Spleen (tissue), 11 donors: ENCODE results near the gene SLC38A10. TPM values are rescaled to one million over a fixed set of nuclear protein-coding genes. Genes with fewer than 3 reads are reported as not detected.

Experiments used
- DNase-seq: peaks from one replicate; pipeline ENCODE4 v3.0.0-alpha.2; 2020
- H3K27ac ChIP-seq, 8 donors: fragments of 200-600 bp; sonication (generic) in 7 of 8; 1 replicate in 4 of 8; 2 replicates in 4 of 8; pipeline versions ENCODE4 v1.5.0 to v1.8.0; 2016 to 2021; ENCODE audit warnings: inconsistent platforms in 4 of 8, mild to moderate bottlenecking in 4 of 8, moderate library complexity in 1 of 8
- H3K27me3 ChIP-seq, 7 donors: fragments of 200-600 bp; sonication (generic) in 6 of 7; replicated peaks in 1 of 7; 1 replicate in 4 of 7; 2 replicates in 3 of 7; pipeline versions ENCODE4 v1.5.0 to v1.8.0; 2016 to 2021; ENCODE audit warnings: inconsistent platforms in 3 of 7, mild to moderate bottlenecking in 1 of 7
- H3K36me3 ChIP-seq, 6 donors: fragments of 200-600 bp; sonication (generic) in 5 of 6; 1 replicate in 4 of 6; 2 replicates in 2 of 6; pipeline versions ENCODE4 v1.5.0 to v1.8.0; 2016 to 2021; ENCODE audit warnings: inconsistent platforms in 2 of 6
- H3K4me1 ChIP-seq, 6 donors: fragments of 200-600 bp; sonication (generic) in 5 of 6; 1 replicate in 3 of 6; 2 replicates in 3 of 6; pipeline versions ENCODE4 v1.5.0 to v1.8.0; 2016 to 2021; ENCODE audit warnings: inconsistent platforms in 3 of 6
- H3K4me3 ChIP-seq, 8 donors: fragments of 200-600 bp; sonication (generic) in 7 of 8; 1 replicate in 4 of 8; 2 replicates in 4 of 8; pipeline versions ENCODE4 v1.5.0 to v1.8.0; 2016 to 2021; ENCODE audit warnings: inconsistent platforms in 4 of 8, mild to moderate bottlenecking in 4 of 8, moderate library complexity in 2 of 8
- H3K9me3 ChIP-seq, 8 donors: fragments of 200-600 bp; sonication (generic) in 7 of 8; 1 replicate in 4 of 8; 2 replicates in 4 of 8; pipeline versions ENCODE4 v1.5.0 to v1.8.0; 2016 to 2021; ENCODE audit warnings: inconsistent platforms in 4 of 8
- POLR2A ChIP-seq, 3 donors: fragments of 450-650 bp; IDR thresholded peaks; one replicate each; pipeline ENCODE4 v1.5.1; 2017; ENCODE audit warnings: antibody characterized with exemption in 3 of 3, mild to moderate bottlenecking in 1 of 3
- POLR2AphosphoS5 ChIP-seq, 3 donors: sonication (generic); formaldehyde crosslinking; IDR thresholded peaks; one replicate each; pipeline ENCODE4 v1.5.1; 2017; ENCODE audit warnings: antibody characterized with exemption in 3 of 3
- WGBS, 5 donors: extraction: QIAGEN DNeasy Blood & Tissue Kit in 3 of 5; methylation state at CpG; one replicate each; pipeline versions ENCODE4 v1.1.5 to v1.1.7; 2013 to 2018; 5-methylcytosine and 5-hydroxymethylcytosine counted together
- intact Hi-C: fragments of 100-400 bp; cut with DNase I; formaldehyde crosslinking; loops from one replicate; pipeline ENCODE4 v1.15.0; 2023; ENCODE audit warnings: low total_unique reads
- polyA plus RNA-seq, 3 donors: library from polyadenylated mRNA; stranded (reverse); fragments of 200-250 nt; gene quantifications; one replicate each; pipeline ENCODE4 v1.2.1, GENCODE V29; 2013
- total RNA-seq, 7 donors: library from RNA; depleted of rRNA in 3 of 7; stranded (reverse); fragments of >200 nt in 3 of 7; fragmentation: NEBNext Ultra II Directional in 4 of 7; extraction: Animal tissue kit (Norgen Biotek cat#: 25700) in 4 of 7; gene quantifications; one replicate each; pipeline versions ENCODE4 v1.1.0 to v1.2.1, GENCODE V29; 2016 to 2021
- TF ChIP-seq, protein P1 (sequence below), 11 experiments: fragments of 200-600 bp in 7 of 11; fragments of 450-650 bp in 4 of 11; sonication (generic) in 4 of 11; IDR thresholded peaks in 8 of 11; conservative IDR thresholded peaks in 3 of 11; 1 replicate in 7 of 11; 2 replicates in 4 of 11; pipeline versions ENCODE4 v1.4.0 to v1.8.0; 2016 to 2021; ENCODE audit warnings: antibody characterized with exemption in 11 of 11, inconsistent platforms in 4 of 11, mild to moderate bottlenecking in 1 of 11
- donor health status: healthy with polysubstance abuse.
- donor health status: DM: no; HTN: no; CAD: no; lungs with moderate emphysema.
- donor health status: DM: no; HTN: no; CAD: no.
- donor health status: Bipolar disorder and iron deficiency.
- donor health status: healthy.
- donor health status: DM: no; HTN: no; CAD: no.
- donor health status: DM: yes; HTN: yes; CAD: no.

The SLC38A10 gene
- total and polyA plus RNA-seq, 10 donors: 54.9 to 112 (median 86.6) TPM

DNA sequence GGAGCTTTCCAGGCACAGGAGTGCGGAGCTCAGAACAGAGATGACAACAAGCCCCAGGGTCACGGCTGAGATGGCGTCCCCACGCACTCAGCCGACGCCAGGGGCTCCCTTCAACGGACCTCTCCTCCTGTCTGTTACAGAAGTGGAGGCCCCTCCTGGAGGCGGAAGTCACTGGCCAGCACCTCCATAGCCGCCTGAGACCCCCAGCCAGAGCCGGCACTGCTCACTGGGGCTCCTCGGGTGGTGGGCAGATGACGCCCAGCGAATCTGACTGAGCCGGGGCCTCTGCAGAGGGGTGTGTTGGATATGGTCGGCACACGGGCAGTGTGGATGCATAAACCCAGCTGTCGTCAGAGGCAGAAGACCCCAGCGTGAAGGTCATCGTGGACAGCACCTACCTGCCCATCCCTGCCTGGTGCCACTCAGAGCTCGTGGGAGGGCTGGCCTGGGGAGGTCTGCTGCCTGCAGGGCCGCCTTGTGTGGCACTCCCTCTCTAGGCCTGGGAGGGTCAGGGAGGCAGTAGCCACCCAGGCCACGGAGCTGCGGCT lies 36.0 kb downstream of the SLC38A10 start:
- Histone ChIP-seq H3K27me3 (no peaks in the 10 kb centered on the region), H3K36me3 (peaks cover 0 to 100% (median 75%) of the 10 kb centered on the region in 6 donors), H3K4me3 (no peak overlapping the region), H3K27ac (no peak overlapping the region), H3K9me3 (no peaks in the 10 kb centered on the region), H3K4me1 (peaks cover 0 to 38% (median 17%) of the 10 kb centered on the region in 6 donors)
- DNase-seq: no peak
- TF ChIP-seq, protein P1, sequence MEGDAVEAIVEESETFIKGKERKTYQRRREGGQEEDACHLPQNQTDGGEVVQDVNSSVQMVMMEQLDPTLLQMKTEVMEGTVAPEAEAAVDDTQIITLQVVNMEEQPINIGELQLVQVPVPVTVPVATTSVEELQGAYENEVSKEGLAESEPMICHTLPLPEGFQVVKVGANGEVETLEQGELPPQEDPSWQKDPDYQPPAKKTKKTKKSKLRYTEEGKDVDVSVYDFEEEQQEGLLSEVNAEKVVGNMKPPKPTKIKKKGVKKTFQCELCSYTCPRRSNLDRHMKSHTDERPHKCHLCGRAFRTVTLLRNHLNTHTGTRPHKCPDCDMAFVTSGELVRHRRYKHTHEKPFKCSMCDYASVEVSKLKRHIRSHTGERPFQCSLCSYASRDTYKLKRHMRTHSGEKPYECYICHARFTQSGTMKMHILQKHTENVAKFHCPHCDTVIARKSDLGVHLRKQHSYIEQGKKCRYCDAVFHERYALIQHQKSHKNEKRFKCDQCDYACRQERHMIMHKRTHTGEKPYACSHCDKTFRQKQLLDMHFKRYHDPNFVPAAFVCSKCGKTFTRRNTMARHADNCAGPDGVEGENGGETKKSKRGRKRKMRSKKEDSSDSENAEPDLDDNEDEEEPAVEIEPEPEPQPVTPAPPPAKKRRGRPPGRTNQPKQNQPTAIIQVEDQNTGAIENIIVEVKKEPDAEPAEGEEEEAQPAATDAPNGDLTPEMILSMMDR (IDR thresholded peaks at IDR 0.05 in 8 of 11, conservative IDR thresholded peaks at IDR 0.05 in 3 of 11): no peak
- TF ChIP-seq POLR2AphosphoS5 (IDR thresholded peaks at IDR 0.05) (peak in 1 of 3 donors; percentile 20), POLR2A (IDR thresholded peaks at IDR 0.05) (no peak)
- 92 to 96% (median 93%) methylated on average over 15 to 23 of the region's 23 CpGs for WGBS, 5 donors
- intact Hi-C loops: loop anchor here (5.0 to 10.0 kb wide), 2 partner anchors 226 to 343 kb away; no protein-coding TSS in a partner anchor

DNA sequence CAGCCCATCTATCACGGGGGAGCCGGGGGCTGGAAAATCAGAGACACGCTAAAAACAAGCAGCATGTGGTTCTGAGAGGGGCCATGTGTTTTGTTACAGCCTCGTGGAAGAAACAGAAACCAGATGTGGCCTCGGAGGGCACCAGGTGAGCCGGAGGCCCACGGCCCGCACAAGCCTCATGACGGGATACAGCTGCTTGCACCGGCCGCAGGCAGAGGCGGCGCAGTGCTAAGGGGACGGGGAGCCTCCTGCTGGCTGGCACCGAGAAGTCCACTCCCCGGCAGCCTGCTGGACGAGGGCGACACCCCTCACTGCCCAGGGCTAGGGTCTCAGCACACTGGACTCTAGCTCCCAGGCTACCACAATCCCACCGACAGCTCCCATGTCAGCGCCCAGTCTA lies 36.8 kb downstream of the SLC38A10 start:
- Histone ChIP-seq H3K4me3 (no peak overlapping the region), H3K36me3 (peaks cover 0 to 94% (median 67%) of the 10 kb centered on the region in 6 donors), H3K9me3 (no peaks in the 10 kb centered on the region), H3K27ac (no peak overlapping the region), H3K4me1 (peaks cover 0 to 46% (median 19%) of the 10 kb centered on the region in 6 donors), H3K27me3 (no peaks in the 10 kb centered on the region)
- WGBS, 5 donors: 90 to 92% (median 90%) methylated on average over 17 to 20 of the region's 20 CpGs
- intact Hi-C loops: loop anchor here (5.0 to 10.0 kb wide), 2 partner anchors 227 to 344 kb away; no protein-coding TSS in a partner anchor
- no peak for DNase-seq
- TF ChIP-seq POLR2AphosphoS5 (IDR thresholded peaks at IDR 0.05): no peak
- TF ChIP-seq POLR2A (IDR thresholded peaks at IDR 0.05): no peak
- TF ChIP-seq, protein P1 (IDR thresholded peaks at IDR 0.05 in 8 of 11, conservative IDR thresholded peaks at IDR 0.05 in 3 of 11): no peak

DNA sequence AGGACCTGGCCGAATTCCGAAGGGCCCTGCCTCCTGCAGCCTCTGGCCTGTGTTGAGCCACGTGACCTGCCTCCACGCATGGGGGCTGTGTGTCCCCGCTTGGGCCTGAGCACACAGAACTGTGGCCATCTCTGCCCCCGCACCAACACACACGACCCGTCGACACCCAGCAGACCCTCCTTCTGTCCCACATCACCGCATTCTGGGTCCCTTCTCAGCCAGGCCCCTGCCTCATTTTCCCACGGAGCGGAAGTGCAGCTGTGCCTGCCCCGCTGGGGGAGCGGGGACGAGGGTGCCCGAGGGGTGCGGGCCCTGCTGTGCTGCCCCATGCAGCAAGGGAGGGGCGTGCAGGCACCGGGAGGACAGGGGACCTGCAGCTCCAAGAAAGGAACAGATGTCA lies 37.6 kb downstream of the SLC38A10 start:
- intact Hi-C loops: loop anchor here (5.0 to 10.0 kb wide), 2 partner anchors 227 to 345 kb away; no protein-coding TSS in a partner anchor

DNA sequence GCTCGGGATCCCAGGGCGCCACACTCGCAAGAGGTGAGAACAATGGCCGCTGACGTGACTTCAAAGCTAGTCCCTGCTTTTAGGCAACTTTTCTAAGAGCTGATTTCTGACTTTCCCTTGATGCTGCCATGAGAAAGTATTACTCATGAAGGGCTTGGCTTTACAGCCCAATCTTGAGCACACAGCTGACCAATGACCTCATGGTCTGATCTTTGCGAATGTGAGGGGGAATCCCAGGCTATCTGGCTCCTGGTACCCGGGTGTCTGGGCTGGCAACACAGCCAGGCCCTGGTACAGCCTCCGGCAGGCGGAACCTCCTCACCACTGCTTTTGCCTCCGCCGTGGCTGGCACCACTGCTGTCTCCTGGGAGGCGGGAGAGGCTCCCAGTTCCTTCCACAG lies 38.5 kb downstream of the SLC38A10 start:
- H3K36me3 ChIP-seq: peaks cover 0 to 93% (median 63%) of the 10 kb centered on the region in 6 donors
- H3K4me1 ChIP-seq: peaks cover 0 to 51% (median 21%) of the 10 kb centered on the region in 6 donors
- no peak for DNase-seq
- intact Hi-C loops: loop anchor here (5.0 to 10.0 kb wide), 2 partner anchors 228 to 346 kb away; no protein-coding TSS in a partner anchor
- H3K9me3 ChIP-seq: no peaks in the 10 kb centered on the region
- 87 to 96% (median 92%) methylated on average over 9 to 12 of the region's 12 CpGs for WGBS, 5 donors
- no peak overlapping the region for H3K4me3 ChIP-seq
- H3K27ac ChIP-seq: no peak overlapping the region
- no peaks in the 10 kb centered on the region for H3K27me3 ChIP-seq
- TF ChIP-seq POLR2A (IDR thresholded peaks at IDR 0.05) (no peak), POLR2AphosphoS5 (IDR thresholded peaks at IDR 0.05) (no peak)
- TF ChIP-seq, protein P1 (IDR thresholded peaks at IDR 0.05 in 8 of 11, conservative IDR thresholded peaks at IDR 0.05 in 3 of 11): no peak

More for the DNA sequence above, 37.6 kb downstream of the SLC38A10 start:
- Histone ChIP-seq H3K4me3 (no peak overlapping the region), H3K4me1 (peaks cover 0 to 49% (median 21%) of the 10 kb centered on the region in 6 donors), H3K9me3 (no peaks in the 10 kb centered on the region), H3K36me3 (peaks cover 0 to 93% (median 63%) of the 10 kb centered on the region in 6 donors), H3K27ac (no peak overlapping the region), H3K27me3 (no peaks in the 10 kb centered on the region)
- TF ChIP-seq POLR2A (IDR thresholded peaks at IDR 0.05) (no peak), POLR2AphosphoS5 (IDR thresholded peaks at IDR 0.05) (no peak)
- TF ChIP-seq, protein P1 (IDR thresholded peaks at IDR 0.05 in 8 of 11, conservative IDR thresholded peaks at IDR 0.05 in 3 of 11): no peak
- WGBS, 5 donors: 93 to 98% (median 96%) methylated on average over 17 to 19 of the region's 19 CpGs
- no peak for DNase-seq
